Myometrial cell (primary cell): ENCODE data around the gene NCSTN. TPM values are rescaled to one million over a fixed set of nuclear protein-coding genes. Genes with fewer than 3 reads are reported as not detected.

ENCODE experiments used
- total RNA-seq: library from RNA; depleted of rRNA; stranded (reverse); fragments of >200 nt; gene quantifications from 2 replicates; pipeline ENCODE4 v1.2.3, GENCODE V29; 2015

The NCSTN gene
- 86.8 TPM in 2 replicates for total RNA-seq

DNA sequence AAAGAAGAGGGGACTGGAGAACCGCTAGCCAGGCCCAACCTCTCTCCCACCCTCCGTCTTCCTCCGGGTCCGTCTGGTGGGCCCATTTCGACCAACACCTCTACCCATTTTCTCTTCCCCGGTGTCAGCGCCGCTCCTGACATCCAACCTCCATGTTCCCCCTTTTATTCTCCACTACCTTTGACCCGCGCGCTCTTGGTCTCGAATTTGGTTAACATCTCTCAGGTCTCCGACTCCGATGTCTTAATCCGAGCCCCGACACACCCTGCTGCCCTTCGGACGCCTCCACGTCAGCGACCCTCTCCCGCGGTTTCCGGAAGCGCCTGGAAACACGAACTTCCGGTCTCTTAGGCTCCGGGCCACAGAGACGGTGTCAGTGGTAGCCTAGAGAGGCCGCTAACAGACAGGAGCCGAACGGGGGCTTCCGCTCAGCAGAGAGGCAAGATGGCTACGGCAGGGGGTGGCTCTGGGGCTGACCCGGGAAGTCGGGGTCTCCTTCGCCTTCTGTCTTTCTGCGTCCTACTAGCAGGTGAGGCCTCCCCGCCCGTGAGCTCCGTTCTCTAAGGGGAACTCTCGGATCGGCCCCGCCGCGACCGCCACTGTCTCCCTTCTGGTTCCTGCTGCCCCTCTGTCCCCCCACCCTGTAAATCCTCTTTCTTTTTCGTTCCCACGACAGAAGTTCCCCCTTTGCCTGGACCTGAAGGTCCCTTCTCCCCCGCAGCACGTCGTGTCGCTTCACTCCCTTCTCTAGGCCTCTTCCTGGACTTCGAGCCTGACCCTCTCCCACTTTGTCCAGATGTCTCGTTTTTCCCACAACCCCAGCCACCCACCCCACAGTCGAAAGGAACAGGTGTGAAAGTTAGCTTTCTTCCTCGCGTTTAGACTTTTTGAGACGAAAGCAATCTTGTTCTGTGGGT is at the start of gene NCSTN, which contains the start of gene COPA:
Gene NCSTN, plus strand, starts transcription at position 431 of the 917 bp plus-strand sequence. Its CDS starts 14 bp downstream, at position 445.
Gene COPA, minus strand, starts transcription at position 298 of the 917 bp plus-strand sequence. Its CDS starts 80 bp downstream, at position 218.

DNA sequence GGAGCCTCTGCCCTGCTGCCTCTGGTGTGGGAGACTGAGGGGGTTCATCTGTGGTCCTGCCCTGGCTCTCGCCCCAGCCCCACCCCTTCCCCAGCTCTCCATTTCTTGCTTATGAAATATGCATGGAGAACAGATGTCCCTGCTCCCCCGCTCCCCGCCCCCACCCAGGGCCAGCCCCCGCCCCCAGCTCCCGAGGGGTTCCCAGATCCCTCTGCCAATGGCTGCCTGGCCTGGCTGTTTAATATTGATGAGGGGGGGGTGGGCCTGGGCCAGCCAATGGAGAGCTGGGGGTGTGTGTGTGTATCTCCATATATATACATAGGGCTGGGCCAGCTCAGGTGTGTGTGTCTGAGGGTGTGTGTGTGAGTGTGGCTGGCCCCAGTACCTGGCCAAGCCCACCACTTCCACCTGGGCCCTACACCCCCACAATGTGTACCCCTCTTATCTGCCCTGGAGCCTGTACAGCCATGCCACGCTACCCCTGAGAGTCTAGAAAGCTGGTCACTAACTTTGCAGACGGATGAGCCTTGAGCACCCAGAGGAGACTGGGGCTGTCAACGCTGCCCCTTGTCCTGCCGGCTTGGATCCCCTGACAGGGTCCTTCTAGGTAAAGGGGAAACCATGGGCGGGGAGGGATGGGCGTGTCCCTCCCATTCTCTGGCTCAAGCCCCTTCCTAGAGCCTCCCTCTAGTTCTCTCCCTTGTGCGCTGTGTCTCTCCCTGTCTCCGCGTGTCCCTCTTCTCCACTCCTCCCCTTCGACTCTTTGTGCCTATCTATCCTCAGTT is 23.7 kb downstream of the NCSTN start, which contains the start of gene NHLH1:
Gene NHLH1, plus strand, starts transcription at position 341 of the 785 bp plus-strand sequence. CDS start 3,661 bp downstream, outside the sequence.

DNA sequence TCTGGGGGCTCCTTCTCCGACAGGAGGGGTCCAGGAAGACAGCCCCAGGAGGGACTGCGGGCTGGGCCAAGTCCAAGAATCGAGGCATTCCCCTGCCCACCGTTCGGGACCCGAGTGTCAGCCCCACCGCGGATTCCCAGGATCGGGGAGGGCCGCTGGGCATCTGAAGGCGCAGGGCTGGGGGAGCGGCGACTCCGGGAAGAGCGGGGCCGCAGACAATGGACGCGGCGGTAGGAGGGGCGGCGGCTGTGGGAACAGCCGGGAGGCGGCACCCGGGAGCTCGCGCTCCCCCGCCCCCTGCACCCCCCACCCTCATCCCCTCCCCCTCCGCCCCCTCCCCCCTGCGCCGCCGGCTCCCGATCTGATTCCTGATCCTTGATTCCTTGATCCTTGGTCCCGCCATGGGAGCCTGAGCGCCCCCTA is 57.1 kb downstream of the NCSTN start, which contains the start of gene VANGL2:
Gene VANGL2, plus strand, starts transcription at position 342 of the 423 bp plus-strand sequence. CDS start 15,274 bp downstream, outside the sequence.

Other genes starting within 250 kb of the NCSTN start
- 15.6 and 17.9 TPM in 2 replicates for gene IGSF8, start 244.8 kb upstream of the NCSTN start, total RNA-seq
- gene ATP1A2, start 227.6 kb upstream of the NCSTN start, total RNA-seq: not detected in 2 replicates
- gene ATP1A4, start 191.8 kb upstream of the NCSTN start, total RNA-seq: not detected in 2 replicates
- not detected in 2 replicates for gene CASQ1, start 152.8 kb upstream of the NCSTN start, total RNA-seq
- gene PEA15, start 138.0 kb upstream of the NCSTN start, total RNA-seq: 77.8 and 102 TPM in 2 replicates
- 43.0 and 45.9 TPM in 2 replicates for gene DCAF8, start 80.8 kb upstream of the NCSTN start, total RNA-seq
- 44.1 and 111 TPM in 2 replicates for gene PEX19, start 58.2 kb upstream of the NCSTN start, total RNA-seq
- 275 and 281 TPM in 2 replicates for gene COPA, start 133 bp upstream of the NCSTN start, total RNA-seq
- not detected in 2 replicates for gene NHLH1, start 23.7 kb downstream of the NCSTN start, total RNA-seq
- not detected in 2 replicates for gene VANGL2, start 57.2 kb downstream of the NCSTN start, total RNA-seq
- gene SLAMF6, start 179.9 kb downstream of the NCSTN start, total RNA-seq: not detected in 2 replicates
- not detected in 2 replicates for gene CD84, start 236.1 kb downstream of the NCSTN start, total RNA-seq